Endothelial cell of umbilical vein (primary cell): ENCODE data around the gene AIG1.

Experiments
- FOS ChIP-seq: IDR thresholded peaks from 2 replicates; pipeline ENCODE4 v1.6.1; 2011; ENCODE audit warnings: mild to moderate bottlenecking, low read length, moderate library complexity, borderline replicate concordance; ENCODE audit not compliant: insufficient read depth
- JUN ChIP-seq: IDR thresholded peaks from 2 replicates; pipeline ENCODE4 v1.6.1; 2011; ENCODE audit warnings: borderline replicate concordance, low read depth; ENCODE audit not compliant: insufficient read length, insufficient read depth
- POLR2A ChIP-seq: IDR thresholded peaks from 2 replicates; pipeline ENCODE4 v1.6.1; 2012; ENCODE audit warnings: low read depth, mild to moderate bottlenecking, control low read depth, low read length
- TF ChIP-seq, protein P1 (sequence below), 2 donors: IDR thresholded peaks; 1 replicate in 1 of 2; 2 replicates in 1 of 2; pipeline ENCODE4 v1.5.1; 2011; ENCODE audit warnings: low read length in 2 of 2, mild to moderate bottlenecking in 2 of 2, moderate library complexity in 2 of 2, control low read depth in 1 of 2, inconsistent platforms in 1 of 2, low read depth in 1 of 2; ENCODE audit not compliant: insufficient read depth in 1 of 2; ENCODE audit errors: extremely low read depth in 1 of 2

DNA sequence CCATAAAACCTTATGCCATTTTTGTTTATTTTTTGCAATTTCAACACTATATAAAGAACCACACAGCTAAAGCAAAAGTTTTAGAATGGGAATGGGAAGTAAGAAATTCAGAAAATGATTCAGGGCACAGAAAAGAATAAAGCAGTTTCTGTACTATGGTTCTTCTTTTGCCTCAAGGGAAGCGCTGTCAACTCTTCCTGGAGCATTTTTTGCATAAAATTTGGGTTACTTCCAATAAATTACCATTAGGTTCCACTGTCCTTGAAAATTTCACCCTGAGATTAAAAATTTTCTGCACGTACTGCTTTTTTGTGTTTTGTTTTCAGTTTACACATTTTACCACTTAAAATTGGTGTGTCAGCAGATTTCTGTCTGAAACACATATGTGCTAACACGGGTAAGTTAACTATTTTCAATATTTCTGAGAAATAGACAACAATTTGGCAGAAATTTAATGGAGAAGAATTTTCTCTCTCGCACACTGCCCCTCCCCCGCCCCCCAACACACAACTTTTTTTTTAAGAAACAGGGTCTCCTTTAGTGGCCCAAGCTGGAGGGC lies 310.2 kb downstream of the AIG1 start:
- TF ChIP-seq, protein P1, sequence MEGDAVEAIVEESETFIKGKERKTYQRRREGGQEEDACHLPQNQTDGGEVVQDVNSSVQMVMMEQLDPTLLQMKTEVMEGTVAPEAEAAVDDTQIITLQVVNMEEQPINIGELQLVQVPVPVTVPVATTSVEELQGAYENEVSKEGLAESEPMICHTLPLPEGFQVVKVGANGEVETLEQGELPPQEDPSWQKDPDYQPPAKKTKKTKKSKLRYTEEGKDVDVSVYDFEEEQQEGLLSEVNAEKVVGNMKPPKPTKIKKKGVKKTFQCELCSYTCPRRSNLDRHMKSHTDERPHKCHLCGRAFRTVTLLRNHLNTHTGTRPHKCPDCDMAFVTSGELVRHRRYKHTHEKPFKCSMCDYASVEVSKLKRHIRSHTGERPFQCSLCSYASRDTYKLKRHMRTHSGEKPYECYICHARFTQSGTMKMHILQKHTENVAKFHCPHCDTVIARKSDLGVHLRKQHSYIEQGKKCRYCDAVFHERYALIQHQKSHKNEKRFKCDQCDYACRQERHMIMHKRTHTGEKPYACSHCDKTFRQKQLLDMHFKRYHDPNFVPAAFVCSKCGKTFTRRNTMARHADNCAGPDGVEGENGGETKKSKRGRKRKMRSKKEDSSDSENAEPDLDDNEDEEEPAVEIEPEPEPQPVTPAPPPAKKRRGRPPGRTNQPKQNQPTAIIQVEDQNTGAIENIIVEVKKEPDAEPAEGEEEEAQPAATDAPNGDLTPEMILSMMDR (IDR thresholded peaks at IDR 0.05; ENCODE audit: extremely low read depth in 1 of 2, insufficient read depth in 1 of 2, low read depth in 1 of 2, low read length in 2 of 2) = no peak
- no peak for TF ChIP-seq JUN
- no peak for TF ChIP-seq POLR2A
- TF ChIP-seq FOS = no peak
